OCI-LY3 (cell line): ENCODE results near the gene TNFRSF1B.

Experiments
- EZH2phosphoT487 ChIP-seq: fragments of 200-600 bp; shearing (Covaris generic); IDR thresholded peaks from 2 replicates; pipeline ENCODE4 v1.6.1; 2018; ENCODE audit warnings: antibody characterized with exemption, mixed run types, low read depth
- TF ChIP-seq, protein P1 (sequence below): fragments of 200-600, 300-600 bp; sonication (generic); IDR thresholded peaks from 2 replicates; pipeline ENCODE4 v1.5.1; 2014; ENCODE audit warnings: antibody characterized with exemption, low read length, low read depth

DNA sequence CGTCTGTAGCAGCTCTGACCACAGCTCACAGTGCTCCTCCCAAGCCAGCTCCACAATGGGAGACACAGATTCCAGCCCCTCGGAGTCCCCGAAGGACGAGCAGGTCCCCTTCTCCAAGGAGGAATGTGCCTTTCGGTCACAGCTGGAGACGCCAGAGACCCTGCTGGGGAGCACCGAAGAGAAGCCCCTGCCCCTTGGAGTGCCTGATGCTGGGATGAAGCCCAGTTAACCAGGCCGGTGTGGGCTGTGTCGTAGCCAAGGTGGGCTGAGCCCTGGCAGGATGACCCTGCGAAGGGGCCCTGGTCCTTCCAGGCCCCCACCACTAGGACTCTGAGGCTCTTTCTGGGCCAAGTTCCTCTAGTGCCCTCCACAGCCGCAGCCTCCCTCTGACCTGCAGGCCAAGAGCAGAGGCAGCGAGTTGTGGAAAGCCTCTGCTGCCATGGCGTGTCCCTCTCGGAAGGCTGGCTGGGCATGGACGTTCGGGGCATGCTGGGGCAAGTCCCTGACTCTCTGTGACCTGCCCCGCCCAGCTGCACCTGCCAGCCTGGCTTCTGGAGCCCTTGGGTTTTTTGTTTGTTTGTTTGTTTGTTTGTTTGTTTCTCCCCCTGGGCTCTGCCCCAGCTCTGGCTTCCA, 40.1 kb downstream of the TNFRSF1B start:
- TF ChIP-seq, protein P1, sequence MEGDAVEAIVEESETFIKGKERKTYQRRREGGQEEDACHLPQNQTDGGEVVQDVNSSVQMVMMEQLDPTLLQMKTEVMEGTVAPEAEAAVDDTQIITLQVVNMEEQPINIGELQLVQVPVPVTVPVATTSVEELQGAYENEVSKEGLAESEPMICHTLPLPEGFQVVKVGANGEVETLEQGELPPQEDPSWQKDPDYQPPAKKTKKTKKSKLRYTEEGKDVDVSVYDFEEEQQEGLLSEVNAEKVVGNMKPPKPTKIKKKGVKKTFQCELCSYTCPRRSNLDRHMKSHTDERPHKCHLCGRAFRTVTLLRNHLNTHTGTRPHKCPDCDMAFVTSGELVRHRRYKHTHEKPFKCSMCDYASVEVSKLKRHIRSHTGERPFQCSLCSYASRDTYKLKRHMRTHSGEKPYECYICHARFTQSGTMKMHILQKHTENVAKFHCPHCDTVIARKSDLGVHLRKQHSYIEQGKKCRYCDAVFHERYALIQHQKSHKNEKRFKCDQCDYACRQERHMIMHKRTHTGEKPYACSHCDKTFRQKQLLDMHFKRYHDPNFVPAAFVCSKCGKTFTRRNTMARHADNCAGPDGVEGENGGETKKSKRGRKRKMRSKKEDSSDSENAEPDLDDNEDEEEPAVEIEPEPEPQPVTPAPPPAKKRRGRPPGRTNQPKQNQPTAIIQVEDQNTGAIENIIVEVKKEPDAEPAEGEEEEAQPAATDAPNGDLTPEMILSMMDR = no peak
- TF ChIP-seq EZH2phosphoT487 = no peak
